Tibial artery (tissue), 4 donors: ENCODE data around the gene SLC5A6.

Experiments used
- DNase-seq, 2 donors: peaks; one replicate each; pipeline ENCODE4 v3.0.0-alpha.2; 2019
- H3K27ac ChIP-seq, 2 donors: fragments of 200-600 bp; sonication (generic) in 1 of 2; 1 replicate in 1 of 2; 2 replicates in 1 of 2; pipeline ENCODE4 v1.5.1; 2018 to 2019; ENCODE audit warnings: mild to moderate bottlenecking in 1 of 2
- H3K27me3 ChIP-seq, 2 donors: fragments of 200-600 bp; sonication (generic) in 1 of 2; one replicate each; pipeline versions ENCODE4 v1.5.1 to v1.6.0; 2016 to 2019
- H3K36me3 ChIP-seq, 3 donors: fragments of 200-600 bp; sonication (generic) in 2 of 3; one replicate each; pipeline ENCODE4 v1.5.1; 2016 to 2019; ENCODE audit warnings: mild to moderate bottlenecking in 2 of 3
- H3K4me1 ChIP-seq, 4 donors: fragments of 200-600 bp; sonication (generic) in 2 of 4; 1 replicate in 3 of 4; 2 replicates in 1 of 4; pipeline ENCODE4 v1.5.1; 2016 to 2019
- H3K4me3 ChIP-seq, 2 donors: fragments of 200-600 bp; sonication (generic) in 1 of 2; 1 replicate in 1 of 2; 2 replicates in 1 of 2; pipeline ENCODE4 v1.5.1; 2018 to 2019; ENCODE audit warnings: mild to moderate bottlenecking in 2 of 2
- H3K9me3 ChIP-seq, 3 donors: fragments of 200-600 bp; sonication (generic) in 1 of 3; one replicate each; pipeline ENCODE4 v1.5.1; 2016 to 2019
- intact Hi-C: fragments of 100-400 bp; cut with DNase I; formaldehyde crosslinking; loops from one replicate; pipeline ENCODE4 v1.15.0; 2023; ENCODE audit warnings: low total_unique reads
- TF ChIP-seq, protein P1 (sequence below), 2 experiments: fragments of 200-600 bp in 1 of 2; fragments of 450-650 bp in 1 of 2; IDR thresholded peaks; one replicate each; pipeline ENCODE4 v1.5.1; 2017 to 2019; ENCODE audit warnings: antibody characterized with exemption in 2 of 2, mild to moderate bottlenecking in 1 of 2, moderate library complexity in 1 of 2

The SLC5A6 gene

DNA sequence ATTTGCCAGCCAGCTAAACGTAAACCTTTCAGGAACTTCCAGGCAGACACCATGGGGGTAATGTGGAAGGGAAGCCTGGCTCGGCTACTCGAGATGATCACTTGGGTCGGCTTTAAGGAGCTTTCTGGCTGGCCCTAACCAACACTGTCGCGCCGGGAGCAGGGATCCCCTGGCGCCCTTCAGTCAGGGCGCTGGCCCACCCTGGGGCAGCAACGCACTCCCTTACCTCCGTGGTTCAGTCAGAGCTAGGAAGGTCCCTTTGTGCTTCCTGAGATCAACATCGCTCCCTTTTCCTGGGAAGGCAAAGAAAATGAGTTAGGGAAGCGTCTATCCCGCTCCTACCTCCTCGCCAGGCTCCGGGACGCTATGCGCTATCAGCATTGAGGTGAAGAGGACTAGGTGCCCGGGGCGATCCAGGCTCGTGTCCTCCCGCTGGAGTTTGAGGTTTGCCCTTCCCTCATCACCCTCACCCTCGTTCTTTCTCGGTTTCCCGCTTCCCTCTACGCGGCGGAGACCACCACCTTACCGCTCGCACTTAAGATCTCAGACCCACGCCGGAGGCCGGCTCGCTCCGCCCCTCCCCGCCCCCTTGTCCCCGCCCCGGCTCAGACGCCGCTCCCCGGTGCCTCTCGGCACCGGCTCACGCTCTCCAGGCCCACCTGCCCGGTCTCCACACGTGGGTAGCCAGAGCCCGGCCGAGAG is 676 bp downstream of the SLC5A6 start:
- intact Hi-C loops = loop anchor here (10.0 kb wide), 3 partner anchors 77 to 247 kb away; partner anchors contain the start of genes PREB, PRR30 and TMEM214

DNA sequence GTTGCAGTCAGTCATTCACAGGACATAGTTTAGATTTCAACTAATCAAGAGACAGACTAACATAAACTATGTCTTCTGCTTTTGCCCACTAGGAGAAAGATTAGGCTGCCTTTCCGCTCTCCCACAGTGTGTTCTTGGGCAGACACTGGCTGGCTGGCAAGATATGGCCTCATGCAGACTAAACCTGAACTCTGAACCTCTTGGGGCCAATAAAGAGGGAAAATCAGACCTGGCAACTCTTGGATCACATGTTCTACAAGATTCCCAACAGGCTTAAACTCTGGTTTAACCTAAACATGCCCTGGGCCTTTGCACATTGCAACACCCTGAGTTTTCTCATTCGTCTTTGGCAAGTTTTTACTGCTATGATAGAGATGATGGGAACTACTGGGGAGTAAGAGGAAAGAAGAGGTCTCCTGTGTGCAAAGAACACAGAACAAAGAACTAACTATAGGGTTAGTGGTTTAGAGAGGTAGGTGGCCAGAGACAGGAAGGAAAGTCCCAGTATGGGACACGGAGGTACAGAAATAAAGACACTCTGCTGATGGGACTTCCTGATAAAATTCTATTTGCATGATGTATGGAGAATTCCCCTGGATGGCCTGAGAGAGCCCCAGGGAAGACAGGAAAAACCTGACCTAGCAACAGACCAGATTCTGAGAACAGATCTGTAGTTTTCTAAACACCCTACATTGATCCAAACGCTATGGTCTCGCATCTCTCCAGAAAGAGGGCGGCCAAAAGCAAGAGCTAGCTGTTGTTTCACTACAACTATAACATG is 2.3 kb downstream of the SLC5A6 start:
- Histone ChIP-seq H3K36me3 (peaks cover 24 to 49% (median 28%) of the 10 kb centered on the region in 3 donors), H3K4me1 (peaks cover 0 to 17% (median 16%) of the 10 kb centered on the region in 4 donors)

More for the DNA sequence above, 676 bp downstream of the SLC5A6 start:
- H3K27me3 ChIP-seq = no peaks in the 10 kb centered on the region
- no peaks in the 10 kb centered on the region for H3K9me3 ChIP-seq
- H3K4me1 ChIP-seq = peaks cover 0 to 17% (median 16%) of the 10 kb centered on the region in 4 donors
- no peak for DNase-seq
- H3K27ac ChIP-seq = peak overlapping the region; percentile 96 to 99
- TF ChIP-seq, protein P1, sequence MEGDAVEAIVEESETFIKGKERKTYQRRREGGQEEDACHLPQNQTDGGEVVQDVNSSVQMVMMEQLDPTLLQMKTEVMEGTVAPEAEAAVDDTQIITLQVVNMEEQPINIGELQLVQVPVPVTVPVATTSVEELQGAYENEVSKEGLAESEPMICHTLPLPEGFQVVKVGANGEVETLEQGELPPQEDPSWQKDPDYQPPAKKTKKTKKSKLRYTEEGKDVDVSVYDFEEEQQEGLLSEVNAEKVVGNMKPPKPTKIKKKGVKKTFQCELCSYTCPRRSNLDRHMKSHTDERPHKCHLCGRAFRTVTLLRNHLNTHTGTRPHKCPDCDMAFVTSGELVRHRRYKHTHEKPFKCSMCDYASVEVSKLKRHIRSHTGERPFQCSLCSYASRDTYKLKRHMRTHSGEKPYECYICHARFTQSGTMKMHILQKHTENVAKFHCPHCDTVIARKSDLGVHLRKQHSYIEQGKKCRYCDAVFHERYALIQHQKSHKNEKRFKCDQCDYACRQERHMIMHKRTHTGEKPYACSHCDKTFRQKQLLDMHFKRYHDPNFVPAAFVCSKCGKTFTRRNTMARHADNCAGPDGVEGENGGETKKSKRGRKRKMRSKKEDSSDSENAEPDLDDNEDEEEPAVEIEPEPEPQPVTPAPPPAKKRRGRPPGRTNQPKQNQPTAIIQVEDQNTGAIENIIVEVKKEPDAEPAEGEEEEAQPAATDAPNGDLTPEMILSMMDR (IDR thresholded peaks at IDR 0.05) = no peak
- peak overlapping the region; percentile 81 to 86 for H3K4me3 ChIP-seq
- peaks cover 19 to 43% (median 22%) of the 10 kb centered on the region in 3 donors for H3K36me3 ChIP-seq

DNA sequence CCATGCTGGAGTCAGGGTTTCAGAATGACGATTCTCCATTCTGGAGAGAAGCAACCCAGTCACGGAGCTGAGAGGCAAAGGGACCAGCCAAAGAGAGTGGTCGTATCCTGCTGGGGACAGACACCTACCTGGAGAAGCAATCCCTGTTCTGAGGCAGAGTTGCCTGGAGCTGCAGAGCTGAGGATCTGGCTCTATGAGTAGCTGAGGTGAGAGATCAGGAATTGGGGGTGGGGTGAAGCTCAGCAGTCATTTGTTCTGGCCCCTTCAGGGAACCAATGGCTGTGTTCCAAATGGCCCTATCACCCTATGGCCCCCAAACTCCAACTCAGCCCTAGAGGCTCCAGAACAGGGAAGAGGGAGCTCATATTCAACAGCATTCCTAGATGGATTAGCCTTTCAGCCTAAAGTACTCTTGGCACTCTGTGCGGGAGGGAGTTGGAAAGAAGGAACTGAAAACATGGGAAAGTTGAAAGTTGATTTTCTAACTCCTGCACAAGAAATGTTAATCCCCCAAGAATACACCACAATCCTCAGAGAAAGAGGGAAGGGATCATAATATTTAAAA is 3.5 kb downstream of the SLC5A6 start:
- no peaks in the 10 kb centered on the region for H3K27me3 ChIP-seq
- intact Hi-C loops = no loop called here
- no peak overlapping the region for H3K27ac ChIP-seq
- no peaks in the 10 kb centered on the region for H3K9me3 ChIP-seq
- TF ChIP-seq, protein P1 (IDR thresholded peaks at IDR 0.05) = no peak
- no peak overlapping the region for H3K4me3 ChIP-seq
- DNase-seq = peak in 1 of 2 donors; percentile 25
- H3K36me3 ChIP-seq = peaks cover 36 to 61% (median 36%) of the 10 kb centered on the region in 3 donors
- H3K4me1 ChIP-seq = peaks cover 0 to 17% (median 14%) of the 10 kb centered on the region in 4 donors

More for the DNA sequence above, 2.3 kb downstream of the SLC5A6 start:
- intact Hi-C loops = loop anchor here (10.0 kb wide), 3 partner anchors 75 to 245 kb away; partner anchors contain the start of genes PREB, PRR30 and TMEM214
- Histone ChIP-seq H3K27me3 (no peaks in the 10 kb centered on the region), H3K9me3 (no peaks in the 10 kb centered on the region), H3K4me3 (no peak overlapping the region), H3K27ac (no peak overlapping the region)
- peak in 1 of 2 donors; percentile 6 for DNase-seq
- TF ChIP-seq, protein P1 (IDR thresholded peaks at IDR 0.05) = no peak

GRCh38 chr2:27206346-27206745 is 5.7 kb downstream of the SLC5A6 start:
- H3K27me3 ChIP-seq = no peaks in the 10 kb centered on the region
- H3K36me3 ChIP-seq = peaks cover 47 to 83% (median 54%) of the 10 kb centered on the region in 3 donors
- TF ChIP-seq, protein P1 (IDR thresholded peaks at IDR 0.05) = no peak
- H3K4me1 ChIP-seq = peaks cover 0 to 10% (median 6%) of the 10 kb centered on the region in 4 donors
- peak in 1 of 2 donors; percentile 21 for DNase-seq
- H3K27ac ChIP-seq = no peak overlapping the region
- intact Hi-C loops = no loop called here
- H3K4me3 ChIP-seq = no peak overlapping the region
- no peaks in the 10 kb centered on the region for H3K9me3 ChIP-seq

GRCh38 chr2:27205206-27205605 is 6.9 kb downstream of the SLC5A6 start:
- Histone ChIP-seq H3K9me3 (no peaks in the 10 kb centered on the region), H3K36me3 (peaks cover 52 to 95% (median 66%) of the 10 kb centered on the region in 3 donors), H3K27ac (no peak overlapping the region), H3K4me3 (no peak overlapping the region), H3K27me3 (no peaks in the 10 kb centered on the region), H3K4me1 (peaks cover 0 to 4% (median 0%) of the 10 kb centered on the region in 4 donors)
- peak in 1 of 2 donors; percentile 51 for DNase-seq
- intact Hi-C loops = no loop called here
- TF ChIP-seq, protein P1 (IDR thresholded peaks at IDR 0.05) = no peak
